HL-60/S4 treated with retinoic acid at 250 ng/mL for 4 days and 3 days (cell line): Measurements from ENCODE around the gene SETD1A.
"Not testable (repeated sequence)": the region's sequence is repeated elsewhere in the genome, so short reads cannot be mapped to it uniquely, and the experiment has no call there.

Source experiments
- in situ Hi-C: fragments of 300-500 bp; cut with MboI; formaldehyde crosslinking; loops from 2 replicates; pipeline ENCODE4 v1.7.0; 2022; ENCODE audit warnings: low sequenced_read_pairs

Gene SETD1A

DNA sequence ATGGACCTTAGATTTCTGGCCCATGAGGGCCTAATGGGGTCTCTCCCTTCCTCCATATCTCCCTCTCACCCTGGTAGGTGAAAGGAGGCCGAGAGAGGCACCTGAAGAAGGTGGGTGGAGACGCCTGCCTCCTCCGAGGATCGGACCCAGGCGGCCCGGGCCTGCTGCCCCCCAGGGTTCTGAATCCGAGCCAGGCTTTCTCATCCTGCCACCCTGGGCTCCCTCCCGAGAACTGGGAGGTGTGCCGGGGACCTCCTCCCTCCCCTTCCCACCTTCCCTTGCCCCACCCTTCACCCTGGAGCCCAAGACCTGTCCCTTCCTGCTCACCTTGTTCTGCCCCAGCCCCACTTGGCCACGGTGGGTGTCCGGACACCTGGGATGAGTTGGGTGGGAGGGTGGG is 29.2 kb upstream of the SETD1A start:
- in situ Hi-C loops, result no loop called here

DNA sequence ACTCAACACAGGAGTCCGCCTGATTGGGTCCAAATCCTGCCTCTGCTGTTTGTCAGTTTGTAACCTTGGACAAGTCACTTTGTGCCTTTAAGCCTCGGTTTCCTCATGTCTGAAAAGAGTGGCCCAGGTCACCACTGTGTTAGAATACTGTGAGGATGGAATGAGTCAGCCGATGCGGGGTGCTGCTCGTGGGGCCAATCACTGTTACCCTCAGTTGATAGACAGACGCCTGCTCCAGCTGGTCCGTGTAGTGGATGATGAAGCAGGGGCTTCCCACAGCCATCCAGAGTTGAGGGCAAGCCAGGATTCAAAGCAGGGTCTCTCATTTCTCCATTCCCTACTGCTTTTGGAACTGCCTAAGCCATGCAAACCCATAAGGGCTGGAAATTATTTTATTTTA is 28.4 kb upstream of the SETD1A start:
- in situ Hi-C loops, result no loop called here

DNA sequence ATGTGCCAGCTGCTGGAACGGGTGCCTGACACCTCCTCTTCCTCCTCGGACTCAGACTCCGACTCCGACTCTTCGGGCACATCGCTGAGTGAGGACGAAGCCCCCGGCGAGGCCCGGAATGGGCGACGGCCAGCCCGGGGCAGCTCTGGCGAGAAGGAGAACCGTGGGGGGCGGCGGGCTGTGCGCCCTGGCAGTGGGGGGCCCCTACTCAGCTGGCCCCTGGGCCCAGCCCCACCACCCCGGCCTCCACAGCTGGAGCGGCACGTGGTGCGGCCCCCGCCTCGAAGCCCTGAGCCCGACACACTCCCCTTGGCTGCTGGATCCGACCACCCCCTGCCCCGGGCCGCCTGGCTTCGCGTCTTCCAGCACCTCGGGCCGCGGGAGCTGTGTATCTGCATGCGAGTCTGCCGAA is 27.4 kb upstream of the SETD1A start:
- in situ Hi-C loops, result no loop called here

- in situ Hi-C loops, result no loop called here
Measured at GRCh38 chr16:30931068-30931650, 26.4 kb upstream of the SETD1A start.

GRCh38 chr16:30934827-30935557 is 22.6 kb upstream of the SETD1A start:
- in situ Hi-C loops, result no loop called here

- in situ Hi-C loops, result no loop called here
Measured at GRCh38 chr16:30937692-30938091, 19.9 kb upstream of the SETD1A start.

DNA sequence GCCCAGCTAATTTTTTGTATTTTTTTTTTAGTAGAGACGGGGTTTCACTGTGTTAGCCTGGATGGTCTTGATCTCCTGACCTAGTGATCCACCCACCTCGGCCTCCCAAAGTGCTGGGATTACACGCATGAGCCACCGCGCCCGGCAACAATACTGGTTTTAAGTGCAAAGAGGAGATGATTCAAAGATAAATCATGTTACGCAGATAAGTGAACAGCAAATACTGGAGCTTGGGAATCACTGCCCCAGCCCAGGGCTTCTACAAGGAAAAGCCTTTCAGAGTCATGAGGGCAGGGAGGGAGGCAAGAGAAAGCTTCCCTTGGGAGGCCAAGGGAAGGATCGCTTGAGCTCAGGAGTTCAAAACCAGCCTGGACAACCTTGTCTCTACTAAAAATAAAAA is 18.0 kb upstream of the SETD1A start:
- in situ Hi-C loops, result not testable (repeated sequence)

DNA sequence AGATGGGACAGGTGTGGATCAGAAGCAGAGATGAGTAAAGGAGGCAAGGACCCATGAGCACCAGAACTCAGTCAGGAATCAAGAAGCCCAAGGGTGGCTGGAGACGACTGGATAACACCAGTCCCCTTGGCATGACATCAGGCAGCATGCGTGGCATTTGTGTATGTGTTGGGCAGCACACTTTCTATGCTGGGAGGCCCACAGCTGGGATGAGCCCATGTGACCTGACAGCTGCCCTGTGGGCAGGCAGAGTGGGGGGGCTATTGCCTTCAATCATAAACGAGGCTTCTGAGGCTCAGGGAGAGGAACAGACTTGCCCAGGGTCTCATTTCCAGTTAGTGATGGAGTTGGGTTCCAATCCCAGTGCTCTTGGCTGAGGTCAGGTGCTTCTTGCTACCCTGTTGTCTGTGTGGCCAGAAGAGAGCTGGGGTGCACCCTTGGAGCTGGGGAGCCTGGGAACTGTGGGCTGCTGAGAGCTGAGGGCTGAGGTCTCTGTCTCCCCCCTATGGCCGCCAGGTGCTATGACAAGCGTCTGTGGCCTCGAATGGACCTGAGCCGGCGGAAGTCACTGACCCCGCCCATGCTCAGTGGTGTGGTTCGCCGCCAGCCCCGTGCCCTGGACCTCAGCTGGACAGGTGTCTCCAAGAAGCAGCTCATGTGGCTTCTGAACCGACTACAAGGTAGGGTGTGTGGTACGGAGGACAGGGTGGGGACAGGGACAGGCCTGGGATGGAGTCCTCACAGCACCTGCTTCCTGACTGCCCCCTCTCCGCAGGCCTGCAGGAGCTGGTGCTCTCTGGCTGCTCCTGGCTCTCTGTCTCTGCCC is 15.7 kb upstream of the SETD1A start:
- in situ Hi-C loops, result no loop called here

DNA sequence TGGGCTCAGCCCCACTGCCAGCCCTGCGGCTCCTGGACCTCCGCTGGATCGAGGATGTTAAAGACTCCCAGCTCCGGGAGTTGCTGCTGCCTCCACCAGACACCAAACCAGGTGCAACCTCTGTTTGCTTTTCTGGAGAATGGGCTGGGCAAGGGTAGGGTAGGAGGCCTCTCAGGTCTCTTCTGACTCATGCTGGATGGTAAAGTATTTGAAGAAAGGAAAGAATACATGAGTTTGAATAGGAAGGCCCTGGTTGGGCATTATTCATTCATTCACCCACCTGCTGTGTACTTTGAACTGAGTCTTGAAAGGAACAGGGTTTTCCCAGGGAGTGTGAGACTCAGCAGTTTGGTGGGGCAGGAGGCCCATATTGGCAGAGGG is 15.1 kb upstream of the SETD1A start:
- in situ Hi-C loops, result no loop called here

DNA sequence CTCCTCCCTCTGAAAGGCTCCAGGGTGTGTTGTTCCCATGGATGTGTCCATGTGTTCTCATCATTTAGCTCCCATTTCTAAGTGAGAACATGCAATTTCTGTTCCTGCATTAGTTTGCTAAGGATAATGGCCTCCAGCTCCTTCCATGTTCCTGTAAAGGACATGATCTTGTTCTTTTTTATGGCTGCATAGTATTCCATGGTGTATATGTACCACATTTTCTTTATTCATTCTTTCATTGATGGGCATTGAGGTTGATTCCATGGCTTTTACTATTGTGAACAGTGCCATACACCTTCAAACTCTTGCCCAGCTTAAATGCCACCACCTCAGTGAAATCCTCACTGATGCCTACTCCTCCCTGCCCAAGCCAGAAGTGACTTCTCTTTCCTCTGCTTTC is 13.2 kb upstream of the SETD1A start:
- in situ Hi-C loops, result no loop called here

GRCh38 chr16:30946671-30947540 is 10.6 kb upstream of the SETD1A start:
- in situ Hi-C loops, result no loop called here

GRCh38 chr16:30947541-30947858 is 10.1 kb upstream of the SETD1A start:
- in situ Hi-C loops, result no loop called here

GRCh38 chr16:30947859-30948666 is 9.5 kb upstream of the SETD1A start:
- in situ Hi-C loops, result no loop called here

- in situ Hi-C loops, result no loop called here
Measured at GRCh38 chr16:30948667-30949649, 8.6 kb upstream of the SETD1A start, which contains the start of gene ORAI3. Gene ORAI3 (plus strand): TSS chr16:30949068. CDS start chr16:30949290, 222 bp downstream.

- in situ Hi-C loops, result loop anchor here (10.0 to 25.0 kb wide), 3 partner anchors 487 to 925 kb away; partner anchors contain the start of genes COX6A2, ZNF267 and ZNF843
Measured at GRCh38 chr16:30949650-30950515, 7.7 kb upstream of the SETD1A start.

GRCh38 chr16:30950516-30951065 is 7.0 kb upstream of the SETD1A start:
- in situ Hi-C loops, result loop anchor here (10.0 to 25.0 kb wide), 3 partner anchors 487 to 924 kb away; partner anchors contain the start of genes COX6A2, ZNF267 and ZNF843

- in situ Hi-C loops, result loop anchor here (10.0 to 25.0 kb wide), 3 partner anchors 486 to 924 kb away; partner anchors contain the start of genes COX6A2, ZNF267 and ZNF843
Measured at GRCh38 chr16:30951193-30951592, 6.4 kb upstream of the SETD1A start.
